Ramos (cell line): ENCODE measurements around the gene RPS15A.

Experiments
- in situ Hi-C: fragments of 300-500 bp; cut with MboI; formaldehyde crosslinking; loops from one replicate; pipeline ENCODE4 v1.14.3; 2022; ENCODE audit warnings: low sequenced_read_pairs; ENCODE audit not compliant: unreplicated experiment

Gene RPS15A

GRCh38 chr16:18789850-18790706, at the start of gene RPS15A:
Gene RPS15A, minus strand, starts transcription at chr16:18790334. Its CDS starts 1,221 bp downstream, at chr16:18789113.
- in situ Hi-C loops: loop anchor here (25.0 kb wide), 1 partner anchor 747 kb away; no protein-coding TSS in a partner anchor

GRCh38 chr16:18839555-18839954, 49.4 kb upstream of the RPS15A start:
- in situ Hi-C loops: no loop called here

GRCh38 chr16:18836702-18837101, 46.6 kb upstream of the RPS15A start:
- in situ Hi-C loops: no loop called here

GRCh38 chr16:18834864-18835263, 44.7 kb upstream of the RPS15A start:
- in situ Hi-C loops: no loop called here

- in situ Hi-C loops: no loop called here
Observed at GRCh38 chr16:18833707-18834505, 43.8 kb upstream of the RPS15A start.

- in situ Hi-C loops: no loop called here
Observed at GRCh38 chr16:18832613-18833012, 42.5 kb upstream of the RPS15A start.

- in situ Hi-C loops: no loop called here
Observed at GRCh38 chr16:18832006-18832405, 41.9 kb upstream of the RPS15A start.

- in situ Hi-C loops: no loop called here
Observed at GRCh38 chr16:18829251-18829650, 39.1 kb upstream of the RPS15A start.

GRCh38 chr16:18827890-18828289, 37.8 kb upstream of the RPS15A start:
- in situ Hi-C loops: no loop called here

GRCh38 chr16:18816286-18816685, 26.2 kb upstream of the RPS15A start:
- in situ Hi-C loops: no loop called here

- in situ Hi-C loops: no loop called here
Observed at GRCh38 chr16:18811925-18812324, 21.8 kb upstream of the RPS15A start.

GRCh38 chr16:18809165-18809564, 19.0 kb upstream of the RPS15A start:
- in situ Hi-C loops: loop anchor here (10.0 kb wide), 1 partner anchor 156 kb away; no protein-coding TSS in a partner anchor

GRCh38 chr16:18805257-18805773, 15.2 kb upstream of the RPS15A start:
- in situ Hi-C loops: loop anchor here (10.0 kb wide), 1 partner anchor 159 kb away; no protein-coding TSS in a partner anchor

GRCh38 chr16:18804540-18804939, 14.4 kb upstream of the RPS15A start:
- in situ Hi-C loops: loop anchor here (10.0 kb wide), 1 partner anchor 160 kb away; no protein-coding TSS in a partner anchor

- in situ Hi-C loops: loop anchor here (10.0 kb wide), 1 partner anchor 161 kb away; no protein-coding TSS in a partner anchor
Observed at GRCh38 chr16:18803569-18804462, 13.7 kb upstream of the RPS15A start.

GRCh38 chr16:18802767-18803343, 12.7 kb upstream of the RPS15A start:
- in situ Hi-C loops: loop anchor here (10.0 kb wide), 1 partner anchor 162 kb away; no protein-coding TSS in a partner anchor

- in situ Hi-C loops: loop anchor here (10.0 kb wide), 1 partner anchor 163 kb away; no protein-coding TSS in a partner anchor
Observed at GRCh38 chr16:18801145-18801972, 11.2 kb upstream of the RPS15A start, which contains the start of gene ARL6IP1. Gene ARL6IP1, minus strand, starts transcription at chr16:18801549. Its CDS starts 83 bp downstream, at chr16:18801466.

GRCh38 chr16:18800775-18801144, 10.6 kb upstream of the RPS15A start:
- in situ Hi-C loops: loop anchor here (10.0 kb wide), 1 partner anchor 164 kb away; no protein-coding TSS in a partner anchor
